Stimulated activated CD4-positive, alpha-beta T cell treated with anti-CD3 and anti-CD28 coated beads, Interleukin-12 subunit alpha, Interleukin-12 subunit beta, amount 100 ng/mL, for 24 hours (primary cell): ENCODE measurements around the gene CTAGE6.
"Not testable (repeated sequence)": the region's sequence is repeated elsewhere in the genome, so short reads cannot be mapped to it uniquely, and the experiment has no call there.

Experiments used
- DNase-seq, 2 experiments: peaks; one replicate each; pipeline ENCODE4 v3.0.0-alpha.2; 2020; ENCODE audit warnings: low read depth in 2 of 2

The CTAGE6 gene

DNA sequence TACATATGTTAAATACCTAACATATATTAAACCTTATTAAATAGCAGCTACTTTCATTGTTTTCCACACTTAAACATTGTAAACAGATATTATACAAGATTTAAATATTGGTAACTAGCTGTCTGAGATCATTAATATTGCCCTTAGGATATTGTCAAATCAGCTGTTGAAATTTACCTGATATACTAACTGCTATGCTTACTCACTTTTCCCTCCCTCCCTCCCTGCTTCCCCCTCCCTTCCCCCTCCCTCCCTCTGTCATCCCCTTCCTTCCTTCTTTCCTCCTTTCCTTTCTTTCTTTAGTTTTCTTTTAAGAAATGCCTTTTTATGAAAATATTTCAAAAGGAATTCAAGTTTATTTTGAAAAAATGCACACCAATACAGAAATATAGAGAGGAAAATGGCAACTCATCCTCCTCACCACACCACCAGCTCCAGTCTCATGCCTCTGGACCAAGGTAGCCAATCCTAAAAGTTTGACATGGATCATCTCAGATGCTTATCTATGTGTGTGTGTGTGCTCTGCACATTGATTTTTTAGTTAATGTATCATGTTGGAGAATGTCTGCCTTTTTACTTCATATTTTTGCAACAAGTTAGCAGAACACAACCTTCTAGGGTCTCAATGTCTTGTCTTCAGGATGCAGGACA, 41.8 kb downstream of the CTAGE6 start:
- DNase-seq: not testable (repeated sequence)

DNA sequence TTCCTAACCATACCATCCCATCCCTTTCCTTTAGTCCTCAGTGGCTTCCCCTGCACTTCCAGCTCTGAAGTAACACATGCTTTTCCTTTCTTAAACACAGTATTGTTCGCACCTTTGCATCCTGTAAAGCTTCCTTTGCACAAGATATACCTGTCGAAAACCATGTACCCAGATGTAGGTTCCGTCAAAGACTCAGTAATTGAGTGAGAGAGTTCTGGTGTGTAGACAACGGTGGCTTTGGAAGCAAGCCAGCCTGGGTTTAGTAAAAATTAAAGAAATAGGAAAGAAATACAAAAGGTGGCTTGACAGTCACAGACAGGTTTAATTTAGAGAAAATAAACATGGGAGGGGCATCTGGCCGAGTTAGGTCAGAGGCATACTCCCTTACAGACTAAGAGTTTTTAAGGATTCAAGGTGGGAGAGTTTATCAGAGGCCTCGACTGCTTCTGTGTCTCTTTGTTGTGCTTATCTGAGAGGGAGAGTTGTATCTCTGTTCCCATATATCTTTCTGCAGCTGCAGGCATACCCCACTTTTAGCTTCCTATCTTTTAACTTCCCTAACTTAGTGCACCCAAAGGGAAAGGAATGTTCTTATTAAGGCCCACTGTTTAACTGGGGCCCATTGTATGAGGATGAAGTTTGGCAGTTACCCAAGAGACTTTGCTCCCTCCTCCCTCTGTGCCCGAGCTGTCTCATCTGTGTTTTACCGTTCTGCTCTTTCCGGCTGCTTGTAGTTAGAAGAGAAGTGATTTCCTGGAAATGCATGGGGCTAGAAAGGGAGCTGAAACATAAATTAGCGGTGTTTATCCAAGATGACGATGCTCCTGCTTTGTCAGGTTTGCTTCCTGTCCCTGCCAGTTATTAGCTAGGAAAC, 42.7 kb downstream of the CTAGE6 start:
- not testable (repeated sequence) for DNase-seq

DNA sequence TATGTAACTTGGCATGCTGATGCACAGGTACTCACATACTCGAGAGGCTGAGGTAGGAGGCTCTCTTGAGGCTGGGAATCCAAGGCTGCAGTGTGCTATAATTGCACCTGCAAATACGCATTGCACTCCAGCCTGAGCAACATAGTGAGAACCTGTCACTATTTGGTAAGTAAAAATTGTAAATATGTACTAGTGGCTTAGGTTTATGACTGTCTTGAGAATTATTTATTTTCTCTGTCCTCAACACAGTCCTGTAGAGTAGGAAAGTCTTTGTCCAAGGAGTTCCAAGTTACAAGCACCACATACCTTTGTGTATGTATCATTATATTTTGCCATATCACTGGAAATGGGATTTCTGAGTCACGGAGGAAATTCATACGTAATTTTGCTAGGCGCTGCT, 45.1 kb downstream of the CTAGE6 start:
- DNase-seq: not testable (repeated sequence)

- not testable (repeated sequence) for DNase-seq
These were observed 45.7 kb downstream of the CTAGE6 start for GRCh38 chr7:143711727-143712324.

DNA sequence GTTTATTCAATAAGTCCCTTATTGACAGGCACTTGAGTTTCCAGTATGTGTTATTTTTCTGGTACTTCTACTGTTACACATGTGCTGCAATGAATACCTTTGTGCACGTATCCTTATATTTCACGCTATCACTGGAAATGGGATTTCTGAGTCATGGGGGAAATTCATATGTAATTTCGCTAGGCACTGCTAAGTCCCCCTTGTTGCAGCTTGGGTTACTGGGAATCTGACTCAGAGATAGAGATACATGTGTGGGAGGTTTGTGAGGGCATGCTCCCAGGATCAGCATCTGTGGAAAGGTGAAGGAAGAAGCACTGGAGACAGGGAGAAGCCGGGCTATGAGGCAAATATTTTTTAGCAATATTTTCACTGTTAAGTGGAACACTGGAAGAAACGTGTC, 47.6 kb downstream of the CTAGE6 start:
- not testable (repeated sequence) for DNase-seq
